GM12873 (cell line): ENCODE data around the gene SUPV3L1.
A peak's percentile ranks its signal among the peaks of the same experiment; 100 is the strongest.

Experiments used
- CTCF ChIP-seq: IDR thresholded peaks from 2 replicates; pipeline ENCODE4 v1.5.1; 2012; ENCODE audit warnings: low read depth, mild to moderate bottlenecking, moderate library complexity, low read length, control low read depth; ENCODE audit not compliant: insufficient read depth; ENCODE audit errors: missing control alignments

SUPV3L1 gene

GRCh38 chr10:69217119-69217754 is 37.2 kb downstream of the SUPV3L1 start:
- no peak for TF ChIP-seq CTCF

- TF ChIP-seq CTCF: no peak
These were observed 38.8 kb downstream of the SUPV3L1 start for GRCh38 chr10:69218831-69219230.

- no peak for TF ChIP-seq CTCF
These were observed 40.0 kb downstream of the SUPV3L1 start, which contains the start of gene HKDC1 for GRCh38 chr10:69220041-69220451. Gene HKDC1 (plus strand): TSS chr10:69220332. CDS start chr10:69220436, 104 bp downstream.

DNA sequence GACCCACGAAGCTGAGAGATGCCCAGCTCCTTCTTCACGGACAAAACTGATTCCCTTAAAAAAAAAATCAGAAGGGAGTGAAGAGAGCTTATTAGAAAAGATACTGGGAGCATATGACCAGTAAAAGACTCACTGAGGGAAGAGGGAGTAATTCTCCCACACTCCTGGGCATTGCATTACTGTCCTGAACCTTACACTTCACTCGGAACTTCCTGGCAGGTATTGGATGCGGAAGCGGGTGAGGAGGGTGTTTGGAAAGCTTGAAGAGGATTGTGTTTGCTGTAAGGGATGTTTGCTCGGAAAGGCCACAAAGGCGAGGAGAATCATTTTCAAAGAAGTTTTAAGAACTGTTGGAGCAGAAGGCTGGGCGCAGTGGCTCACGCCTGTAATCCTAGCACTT is 40.5 kb downstream of the SUPV3L1 start:
- TF ChIP-seq CTCF: no peak

DNA sequence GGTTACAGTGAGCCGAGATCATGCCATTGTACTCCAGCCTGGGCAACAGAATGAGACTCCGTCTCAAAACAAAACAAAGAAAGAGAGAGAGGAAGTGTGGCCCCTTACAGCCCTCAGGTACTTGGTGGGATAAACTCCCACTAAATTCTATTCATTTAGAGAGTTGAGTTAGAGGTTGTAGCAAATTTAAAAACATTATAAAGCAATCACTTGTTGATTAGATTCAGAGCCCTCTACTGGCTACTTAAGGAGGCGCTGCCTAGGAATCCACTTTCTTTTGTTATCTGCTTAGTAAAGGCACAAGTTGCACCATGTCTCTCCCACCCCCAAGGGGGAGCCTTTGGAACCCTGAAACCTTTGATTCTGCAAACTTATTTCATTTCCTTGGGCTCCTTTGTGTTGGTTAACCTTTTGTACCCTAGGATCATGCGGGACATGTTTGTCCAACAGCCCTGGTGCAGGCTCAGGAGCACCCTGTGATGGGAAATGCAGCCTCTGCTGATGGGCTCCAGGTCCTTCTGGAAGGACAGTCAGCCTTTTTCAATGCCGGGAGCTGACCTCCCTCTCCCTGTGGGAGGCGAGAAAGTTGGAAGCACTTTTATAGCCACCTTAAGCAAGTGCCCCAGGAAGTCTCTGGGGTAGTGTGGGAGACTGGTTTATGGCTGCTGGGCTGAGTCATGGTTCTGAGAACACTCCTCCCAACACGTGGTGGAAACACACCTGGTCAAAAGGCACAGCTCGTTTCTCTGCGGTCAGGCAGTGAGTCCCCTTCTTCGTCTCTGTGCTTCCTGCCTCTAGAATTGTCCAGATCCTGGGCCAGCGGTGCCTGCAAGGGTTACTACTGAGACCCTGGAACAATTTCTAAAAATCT is 42.4 kb downstream of the SUPV3L1 start:
- peak; percentile 78 for TF ChIP-seq CTCF

GRCh38 chr10:69223028-69223342 is 43.0 kb downstream of the SUPV3L1 start:
- TF ChIP-seq CTCF: no peak

DNA sequence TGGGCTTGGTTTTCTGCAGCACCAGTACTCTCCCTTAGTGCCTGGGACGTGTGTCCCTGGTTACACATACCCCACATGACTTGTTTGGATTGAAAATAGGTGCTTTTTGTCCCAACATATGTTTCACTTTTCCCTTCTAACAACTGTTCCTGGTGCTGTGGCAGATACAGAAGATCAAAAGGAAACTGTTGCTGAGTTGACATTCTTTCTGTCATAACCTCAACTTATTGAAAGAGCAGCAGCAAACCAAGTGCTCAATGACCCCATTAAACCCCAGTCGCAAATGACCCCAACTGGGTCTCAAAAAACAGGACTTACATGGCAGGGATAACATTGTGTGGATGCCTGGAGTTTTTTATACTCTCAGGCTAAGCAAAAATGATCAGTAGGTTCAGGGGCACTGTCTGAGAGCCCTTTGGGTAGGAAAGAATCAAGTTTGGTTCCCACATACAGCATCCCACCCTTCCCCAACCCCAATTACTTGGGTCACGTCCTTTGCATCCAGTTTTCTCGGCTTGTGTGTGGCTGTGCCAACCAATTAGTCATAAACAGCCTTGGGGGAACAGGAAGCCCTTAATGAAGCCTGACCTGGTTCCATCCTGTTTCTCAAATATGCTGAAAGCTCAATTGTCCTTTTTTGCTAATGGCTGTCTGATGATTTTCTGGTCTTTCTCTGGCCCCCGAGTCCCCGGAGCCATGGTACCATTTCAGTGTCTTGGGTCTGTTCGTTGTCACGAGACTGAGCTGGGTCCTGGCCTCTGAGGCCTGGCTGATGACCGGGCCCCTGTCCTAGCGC is 45.0 kb downstream of the SUPV3L1 start:
- TF ChIP-seq CTCF: no peak
